IMR-90 (cell line): Measurements from ENCODE around the gene NFILZ. TPM values are rescaled to one million over a fixed set of nuclear protein-coding genes. Genes with fewer than 3 reads are reported as not detected.

Source experiments
- ATAC-seq: fragments of 200-7000 bp; cut with Tn5 transposase; 2 replicates; pipeline ENCODE4 v1.9.1; 2020; ENCODE audit warnings: low read depth, mild to moderate bottlenecking, moderate library complexity
- BruUV-seq: library from RNA; stranded (reverse); fragments of 400-500 nt; replicated peaks from 2 replicates; lab custom pipeline; 2021; lab: Mats Ljungman, UMichigan
- CTCF ChIA-PET: fragments of 300-600 bp; formaldehyde crosslinking; extraction: SDS; loops from one replicate; lab custom pipeline; 2021; ENCODE audit warnings: antibody characterized with exemption; lab: Yijun Ruan, JAX
- POLR2A ChIA-PET: fragments of 300-600 bp; sonication (Branson Sonifier 250); formaldehyde crosslinking; loops from one replicate; lab custom pipeline; 2022; ENCODE audit warnings: antibody characterized with exemption; ENCODE audit not compliant: unreplicated experiment; lab: Charles Lee
- DNase-seq: peaks from one replicate; pipeline ENCODE4 v3.0.0; 2013
- H2AFZ ChIP-seq: replicated peaks from 2 replicates; pipeline ENCODE3; 2013; ENCODE audit warnings: low read length, mild to moderate bottlenecking; ENCODE audit not compliant: poor library complexity
- H2AK5ac ChIP-seq: 2 replicates; pipeline ENCODE4 v1.6.1; 2013; ENCODE audit warnings: low read depth, low read length, inconsistent platforms
- H2AK9ac ChIP-seq: replicated peaks from 2 replicates; pipeline ENCODE3; 2013; ENCODE audit warnings: mild to moderate bottlenecking, low read depth, low read length, moderate library complexity; ENCODE audit not compliant: poor library complexity
- H2BK120ac ChIP-seq: 2 replicates; pipeline ENCODE4 v1.6.1; 2013; ENCODE audit warnings: low read depth, low read length, inconsistent platforms
- H2BK15ac ChIP-seq: 3 replicates; pipeline ENCODE4 v1.6.1; 2013; ENCODE audit warnings: low read depth, low read length, inconsistent platforms
- H2BK20ac ChIP-seq: 2 replicates; pipeline ENCODE4 v1.6.1; 2013; ENCODE audit warnings: low read depth, mild to moderate bottlenecking, inconsistent platforms, low read length, moderate library complexity
- H2BK5ac ChIP-seq: 2 replicates; pipeline ENCODE4 v1.6.1; 2013; ENCODE audit warnings: mild to moderate bottlenecking, low read depth, low read length, inconsistent platforms; ENCODE audit not compliant: poor library complexity, severe bottlenecking
- H3K14ac ChIP-seq: replicated peaks from 2 replicates; pipeline ENCODE4 v1.6.1; 2013; ENCODE audit warnings: low read depth, low read length, inconsistent platforms
- H3K18ac ChIP-seq: 2 replicates; pipeline ENCODE4 v1.6.1; 2013; ENCODE audit warnings: low read depth, low read length, control low read depth
- H3K23ac ChIP-seq: 2 replicates; pipeline ENCODE4 v1.6.1; 2013; ENCODE audit warnings: low read depth, low read length, inconsistent platforms
- H3K27ac ChIP-seq: 2 replicates; pipeline ENCODE4 v1.5.1; 2013; ENCODE audit warnings: mild to moderate bottlenecking, control low read depth, low read length; ENCODE audit not compliant: insufficient read depth
- H3K27me3 ChIP-seq: 2 replicates; pipeline ENCODE4 v1.6.1; 2013; ENCODE audit warnings: low read length; ENCODE audit not compliant: control insufficient read depth, insufficient read depth
- H3K36me3 ChIP-seq: 2 replicates; pipeline ENCODE4 v1.6.1; 2013; ENCODE audit warnings: low read length, mixed read lengths; ENCODE audit not compliant: control insufficient read depth, insufficient read depth
- H3K4ac ChIP-seq: 2 replicates; pipeline ENCODE4 v1.6.1; 2013; ENCODE audit warnings: low read depth, low read length, inconsistent platforms
- H3K4me1 ChIP-seq: 2 replicates; pipeline ENCODE4 v1.6.1; 2013; ENCODE audit warnings: low read length, mixed read lengths; ENCODE audit not compliant: control insufficient read depth, insufficient read depth
- H3K4me2 ChIP-seq: 2 replicates; pipeline ENCODE4 v1.6.1; 2013; ENCODE audit warnings: low read depth, mild to moderate bottlenecking, control low read depth, low read length, moderate library complexity
- H3K4me3 ChIP-seq: 2 replicates; pipeline ENCODE4 v1.5.1; 2013; ENCODE audit warnings: low read depth, mild to moderate bottlenecking, control low read depth, low read length, moderate library complexity; ENCODE audit not compliant: insufficient read depth
- H3K56ac ChIP-seq: 2 replicates; pipeline ENCODE4 v1.6.1; 2013; ENCODE audit warnings: low read length, inconsistent platforms; ENCODE audit not compliant: insufficient read depth; ENCODE audit errors: extremely low read depth
- H3K79me1 ChIP-seq, 2 experiments: 2 replicates each; pipeline ENCODE4 v1.6.1; 2013; ENCODE audit warnings: low read length in 2 of 2, inconsistent platforms in 1 of 2, low read depth in 1 of 2
- H3K9ac ChIP-seq: 2 replicates; pipeline ENCODE4 v1.6.1; 2013; ENCODE audit warnings: low read depth, low read length, control low read depth
- H3K9me1 ChIP-seq: 2 replicates; pipeline ENCODE4 v1.6.1; 2013; ENCODE audit warnings: low read length, inconsistent platforms; ENCODE audit not compliant: insufficient read depth
- H3K9me3 ChIP-seq: 2 replicates; pipeline ENCODE4 v1.6.1; 2013; ENCODE audit warnings: low read length; ENCODE audit not compliant: control insufficient read depth, insufficient read depth
- H4K20me1 ChIP-seq: 2 replicates; pipeline ENCODE4 v1.6.1; 2013; ENCODE audit warnings: low read length, inconsistent platforms; ENCODE audit not compliant: insufficient read depth
- H4K5ac ChIP-seq: 2 replicates; pipeline ENCODE4 v1.6.1; 2013; ENCODE audit warnings: mild to moderate bottlenecking, low read depth, low read length, control low read depth
- H4K8ac ChIP-seq, 2 experiments: 2 replicates each; pipeline ENCODE4 v1.6.1; 2013; ENCODE audit warnings: low read depth in 2 of 2, low read length in 2 of 2, control low read depth in 1 of 2, inconsistent platforms in 1 of 2
- H4K91ac ChIP-seq: 2 replicates; pipeline ENCODE4 v1.6.1; 2013; ENCODE audit warnings: low read depth, low read length, inconsistent platforms; ENCODE audit not compliant: insufficient read depth
- CEBPB ChIP-seq: IDR thresholded peaks from 2 replicates; pipeline ENCODE4 v1.6.1; 2012; ENCODE audit warnings: low read depth, low read length, improper control_type of control experiment
- MAFK ChIP-seq: IDR thresholded peaks from 2 replicates; pipeline ENCODE4 v1.6.1; 2012; ENCODE audit warnings: low read depth, low read length, improper control_type of control experiment
- MAZ ChIP-seq: IDR thresholded peaks from 2 replicates; pipeline ENCODE4 v1.6.1; 2012; ENCODE audit warnings: low read depth, mild to moderate bottlenecking, low read length, improper control_type of control experiment, moderate library complexity, borderline replicate concordance
- POLR2A ChIP-seq: IDR thresholded peaks from 2 replicates; pipeline ENCODE4 v1.6.1; 2012; ENCODE audit warnings: mild to moderate bottlenecking, low read depth, low read length
- USF2 ChIP-seq: fragments of 150-350 bp; IDR thresholded peaks from 2 replicates; pipeline ENCODE4 v1.6.1; 2017; ENCODE audit warnings: mild to moderate bottlenecking, antibody characterized with exemption, low read length, low read depth
- WGBS, 2 experiments: methylation state at CpG; one replicate each; pipeline versions ENCODE4 v1.1.5 to v1.1.7; 2013; ENCODE audit warnings: missing lambda C conversion rate in 2 of 2; ENCODE audit not compliant: insufficient read length in 1 of 2; ENCODE audit errors: extremely low coverage in 2 of 2; 5-methylcytosine and 5-hydroxymethylcytosine counted together
- dilution Hi-C: fragments of 300-500 bp; cut with HindIII; formaldehyde crosslinking; loops from one replicate; pipeline ENCODE4 v1.14.3; 2018; ENCODE audit warnings: low sequenced_read_pairs; ENCODE audit not compliant: unreplicated experiment
- in situ Hi-C: fragments of 300-500 bp; cut with MboI; formaldehyde crosslinking; loops from 3 replicates; pipeline ENCODE4 v1.14.3; 2019; ENCODE audit warnings: low sequenced_read_pairs, inconsistent platforms, mixed read lengths
- intact Hi-C: fragments of 100-400 bp; cut with micrococcal nuclease; formaldehyde crosslinking; loops from 2 replicates; pipeline ENCODE4 v1.10.0; 2022
- polyA plus RNA-seq, 3 experiments: library from polyadenylated mRNA; depleted of rRNA; stranded (reverse); fragments of >200 nt; gene quantifications; 2 replicates each; pipeline ENCODE4 v1.2.3, GENCODE V29; 2012; ENCODE audit warnings: low replicate concordance in 1 of 3
- total RNA-seq: library from RNA; depleted of rRNA; stranded (reverse); fragments of >200 nt; gene quantifications from 2 replicates; pipeline ENCODE4 v1.2.3, GENCODE V29; 2012
- TF ChIP-seq, protein P1 (sequence below): fragments of 150-350 bp; IDR thresholded peaks from 2 replicates; pipeline ENCODE4 v1.6.1; 2016; ENCODE audit warnings: low read depth, mild to moderate bottlenecking, low read length, moderate library complexity, borderline replicate concordance

Gene NFILZ
- total and polyA plus RNA-seq, 2 of the 4 experiments (the other 2 are of a cell fraction), result not detected

GRCh38 chr19:8618751-8619150 is 11.7 kb upstream of the NFILZ start:
- no peak for TF ChIP-seq MAFK
- TF ChIP-seq POLR2A, result no peak
- TF ChIP-seq, protein P1, sequence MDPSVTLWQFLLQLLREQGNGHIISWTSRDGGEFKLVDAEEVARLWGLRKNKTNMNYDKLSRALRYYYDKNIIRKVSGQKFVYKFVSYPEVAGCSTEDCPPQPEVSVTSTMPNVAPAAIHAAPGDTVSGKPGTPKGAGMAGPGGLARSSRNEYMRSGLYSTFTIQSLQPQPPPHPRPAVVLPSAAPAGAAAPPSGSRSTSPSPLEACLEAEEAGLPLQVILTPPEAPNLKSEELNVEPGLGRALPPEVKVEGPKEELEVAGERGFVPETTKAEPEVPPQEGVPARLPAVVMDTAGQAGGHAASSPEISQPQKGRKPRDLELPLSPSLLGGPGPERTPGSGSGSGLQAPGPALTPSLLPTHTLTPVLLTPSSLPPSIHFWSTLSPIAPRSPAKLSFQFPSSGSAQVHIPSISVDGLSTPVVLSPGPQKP, result no peak
- TF ChIP-seq USF2, result no peak
- no peak for TF ChIP-seq CEBPB
- TF ChIP-seq MAZ, result no peak
- Histone ChIP-seq H2BK120ac (no peak overlapping the region), H3K27ac (no peak overlapping the region), H3K9me1 (no peaks in the 10 kb centered on the region; the same call in 1 of the 2 replicates), H2BK15ac (no peak overlapping the region), H2BK5ac (no peak overlapping the region), H3K56ac (no peak overlapping the region), H2AK5ac (no peak overlapping the region), H3K4me3 (no peak overlapping the region), H3K79me1 (no peaks in the 10 kb centered on the region), H2AK9ac (no peak overlapping the region), H4K5ac (no peak overlapping the region), H3K9ac (no peak overlapping the region), H3K36me3 (no peaks in the 10 kb centered on the region), H2AFZ (no peak overlapping the region), H4K20me1 (0 out of 2 replicates have a peak, but pooled peaks cover 5% of the 10 kb centered on the region), H3K4me1 (peaks cover 2% of the 10 kb centered on the region; the same call in 1 of the 2 replicates), H4K8ac (no peak overlapping the region), H3K14ac (no peak overlapping the region), H3K4ac (no peak overlapping the region), H3K9me3 (no peaks in the 10 kb centered on the region), H3K27me3 (peaks cover 6% of the 10 kb centered on the region; the same call in 1 of the 2 replicates), H3K4me2 (no peak overlapping the region), H3K18ac (no peak overlapping the region), H3K23ac (no peak overlapping the region), H4K91ac (no peak overlapping the region), H2BK20ac (no peak overlapping the region)
- no TSS peak for BruUV-seq
- POLR2A ChIA-PET, result no interaction called here
- ATAC-seq (no peak), DNase-seq (no peak)
- in situ Hi-C loops (no loop called here), dilution Hi-C loops (no loop called here), intact Hi-C loops (loop anchor here (5.0 kb wide), 1 partner anchor 214 kb away; the partner anchor contains the start of genes MBD3L1 and ZNF558)
- CTCF ChIA-PET, result no interaction called here
- WGBS, 2 experiments, result 40% methylated on average over 2 of the region's 8 CpGs; no CpG with 5 or more reads in 1 of the 2 experiments
